ENCODE measurements around the gene RNF152.

The RNF152 gene

DNA sequence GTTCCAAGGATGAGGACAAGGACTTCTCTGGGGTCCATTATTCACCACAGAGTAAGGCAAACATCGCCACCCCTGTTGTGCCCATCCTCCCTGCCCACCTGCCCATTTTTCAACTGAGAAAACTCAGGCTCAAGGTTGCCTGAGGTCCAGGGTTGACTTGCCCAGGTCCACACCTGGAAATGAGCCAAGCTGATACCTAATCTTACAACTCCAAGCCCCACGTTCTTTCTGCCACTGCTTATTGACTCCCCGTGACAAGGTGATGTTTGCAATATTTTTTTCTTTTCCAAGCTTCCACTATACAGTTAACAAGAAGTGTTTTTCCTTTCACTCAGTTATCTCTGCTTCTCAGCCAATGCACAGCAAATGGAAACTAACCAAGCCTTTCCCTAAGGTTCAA is 39.0 kb downstream of the RNF152 start:
- TF ChIP-seq GATA2 (IDR thresholded peaks at IDR 0.05; ENCODE audit: low read depth, low read length) (no peak), GATA3 (IDR thresholded peaks at IDR 0.05; ENCODE audit: low read depth, low read length) (no peak)

DNA sequence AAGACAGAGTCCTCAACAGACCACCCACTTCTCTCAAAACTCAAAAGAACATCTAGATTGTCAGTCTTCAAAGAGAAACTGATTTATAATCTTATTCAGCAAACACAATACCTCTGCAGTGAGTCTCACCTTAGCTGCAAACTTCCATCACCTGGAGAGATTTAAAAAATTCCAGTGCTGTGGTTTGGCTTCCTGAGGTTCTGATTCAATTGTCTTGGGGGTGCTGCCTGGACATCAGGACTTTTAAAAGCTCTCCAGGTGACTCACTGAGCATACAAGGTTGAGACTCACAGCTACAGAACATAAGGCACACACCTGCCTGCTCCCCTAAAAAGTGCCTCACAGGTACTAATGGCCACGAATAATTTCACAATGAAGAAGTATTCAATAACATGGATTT is 40.3 kb downstream of the RNF152 start:
- TF ChIP-seq GATA2 (IDR thresholded peaks at IDR 0.05; ENCODE audit: low read depth, low read length) (no peak), GATA3 (IDR thresholded peaks at IDR 0.05; ENCODE audit: low read depth, low read length) (no peak)

DNA sequence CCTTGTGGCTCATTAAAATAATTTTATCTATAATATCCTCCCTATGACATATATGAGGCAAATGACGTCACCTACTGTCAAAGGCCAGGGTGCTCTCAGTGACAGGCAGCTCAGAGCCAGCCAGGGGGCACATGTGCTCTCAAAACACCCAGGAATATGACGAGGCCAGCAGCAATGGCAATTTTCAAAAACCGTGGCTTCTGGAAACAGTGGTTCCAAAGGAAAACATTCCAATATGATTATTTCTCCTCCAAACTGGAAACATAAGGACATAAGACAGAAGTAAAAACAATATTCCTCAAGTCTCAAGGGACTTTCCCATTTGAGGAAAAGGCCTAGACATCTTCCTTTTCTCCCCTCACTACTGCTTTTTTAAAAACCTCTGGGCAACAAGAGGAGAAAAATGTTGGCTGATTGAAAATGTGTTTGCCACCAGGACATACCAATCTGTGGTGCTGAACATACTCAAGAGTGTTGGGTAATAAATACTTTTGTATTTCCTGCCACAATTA is 40.8 kb downstream of the RNF152 start:
- TF ChIP-seq GATA2 (IDR thresholded peaks at IDR 0.05; ENCODE audit: low read depth, low read length) (no peak), GATA3 (IDR thresholded peaks at IDR 0.05; ENCODE audit: low read depth, low read length) (no peak)

DNA sequence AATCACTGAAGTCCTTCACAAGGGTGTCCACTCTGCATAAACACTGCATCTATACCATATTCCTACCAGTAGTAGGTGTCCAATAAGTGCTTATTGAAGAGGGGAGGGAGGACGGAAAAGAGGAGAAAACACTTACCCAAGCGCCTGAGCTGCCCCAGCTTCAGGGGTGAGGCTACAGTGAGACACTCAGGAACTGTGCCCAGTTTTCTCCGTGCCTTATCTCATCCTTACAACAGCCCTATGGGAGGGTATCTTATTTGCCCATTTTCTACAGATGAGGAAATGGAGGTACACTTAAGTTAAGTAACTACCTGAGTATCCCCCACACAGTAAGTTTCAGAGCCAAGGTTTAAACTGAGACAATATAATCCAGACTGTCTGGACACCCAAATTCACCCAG is 41.5 kb downstream of the RNF152 start:
- TF ChIP-seq GATA2 (IDR thresholded peaks at IDR 0.05; ENCODE audit: low read depth, low read length) (no peak), GATA3 (IDR thresholded peaks at IDR 0.05; ENCODE audit: low read depth, low read length) (no peak)

DNA sequence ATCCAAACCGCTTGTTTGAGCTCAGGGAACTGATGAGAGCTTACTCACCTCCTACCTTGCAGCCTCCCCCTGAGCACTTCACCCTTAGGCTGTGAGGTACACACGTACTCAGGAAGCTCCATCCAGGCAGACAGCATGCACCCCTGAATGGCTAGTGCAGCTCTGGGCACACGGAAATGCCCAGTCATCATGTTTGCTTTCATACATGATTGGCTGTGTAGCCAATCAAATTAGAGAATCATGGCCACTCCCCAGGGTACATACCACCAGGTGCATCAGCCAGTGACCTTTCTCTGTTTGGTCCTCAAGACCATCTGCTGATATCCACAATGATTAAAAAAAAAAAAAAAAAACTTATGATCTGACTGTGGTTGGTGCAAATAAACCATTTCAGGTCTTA is 42.1 kb downstream of the RNF152 start:
- TF ChIP-seq GATA2 (IDR thresholded peaks at IDR 0.05; ENCODE audit: low read depth, low read length) (no peak), GATA3 (IDR thresholded peaks at IDR 0.05; ENCODE audit: low read depth, low read length) (no peak)

DNA sequence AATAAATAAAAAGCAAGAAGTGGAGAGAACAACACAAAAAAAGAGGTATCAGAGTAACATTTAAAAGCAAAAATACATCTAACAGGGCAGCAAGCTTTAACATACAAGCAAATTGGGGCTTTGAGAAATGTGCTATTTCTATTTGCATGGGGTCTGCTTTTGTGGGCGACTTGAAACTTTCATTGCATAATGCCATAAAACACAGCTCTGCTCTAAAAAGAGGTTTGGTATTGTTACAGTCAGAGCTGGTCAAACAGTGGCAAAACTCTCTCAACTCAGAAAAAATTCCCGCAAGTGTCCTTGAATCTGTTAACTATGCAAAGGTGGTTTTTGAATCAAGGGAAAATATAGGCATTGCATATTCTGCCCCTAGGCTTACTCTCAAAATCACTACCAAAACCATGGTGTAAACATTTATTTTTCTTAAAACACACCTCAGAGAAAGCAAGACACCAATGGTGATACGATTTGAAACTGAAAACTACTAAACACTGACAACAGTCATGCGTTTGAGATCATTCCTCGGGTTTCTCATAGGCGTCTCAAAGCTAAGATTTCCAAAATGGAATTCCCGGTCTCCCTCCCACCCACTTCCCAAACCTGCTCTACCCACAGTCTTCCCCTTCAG is 45.5 kb downstream of the RNF152 start:
- TF ChIP-seq GATA2 (IDR thresholded peaks at IDR 0.05; ENCODE audit: low read depth, low read length) (no peak), GATA3 (IDR thresholded peaks at IDR 0.05; ENCODE audit: low read depth, low read length) (no peak)

DNA sequence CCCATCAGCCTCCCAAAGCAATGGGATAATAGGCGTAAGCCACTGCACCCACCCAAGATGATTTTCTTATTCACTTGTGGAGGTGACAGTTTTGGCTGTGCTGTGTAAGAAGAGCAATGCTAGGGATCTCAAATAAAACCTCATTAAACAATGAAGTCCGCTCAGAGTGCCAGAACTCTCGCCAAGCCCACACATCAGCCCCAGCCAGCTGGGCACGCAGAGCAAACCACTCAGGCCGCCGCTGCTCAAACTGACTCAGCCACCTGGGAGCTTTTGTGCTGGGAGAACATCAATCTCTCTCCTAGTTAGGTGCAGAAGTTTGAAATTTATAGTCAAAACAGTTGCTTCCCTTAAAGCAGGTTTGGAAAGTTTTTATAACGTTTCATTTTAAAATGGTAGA is 47.6 kb downstream of the RNF152 start:
- TF ChIP-seq GATA3 (IDR thresholded peaks at IDR 0.05; ENCODE audit: low read depth, low read length) (no peak), GATA2 (IDR thresholded peaks at IDR 0.05; ENCODE audit: low read depth, low read length) (no peak)

DNA sequence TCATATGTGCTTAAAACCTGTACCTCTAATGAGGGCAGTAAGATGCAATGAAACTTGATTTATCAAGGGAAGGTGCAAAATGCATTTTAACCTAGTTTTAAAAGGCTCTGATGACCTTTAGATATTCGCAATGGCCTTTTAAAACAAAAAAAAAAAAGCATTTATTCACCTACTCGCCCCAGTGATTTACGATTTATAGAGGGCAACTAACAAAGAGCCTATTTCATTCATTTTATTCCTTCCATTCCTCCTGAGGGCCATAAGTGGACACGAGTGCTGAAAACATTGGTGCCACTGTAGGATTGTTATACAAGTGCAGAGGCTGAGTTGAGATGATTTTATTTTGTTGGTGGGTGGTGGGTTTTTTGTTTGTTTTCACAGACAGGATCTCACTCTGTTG is 48.1 kb downstream of the RNF152 start:
- TF ChIP-seq GATA3 (IDR thresholded peaks at IDR 0.05; ENCODE audit: low read depth, low read length): no peak
- no peak for TF ChIP-seq GATA2 (IDR thresholded peaks at IDR 0.05; ENCODE audit: low read depth, low read length)

DNA sequence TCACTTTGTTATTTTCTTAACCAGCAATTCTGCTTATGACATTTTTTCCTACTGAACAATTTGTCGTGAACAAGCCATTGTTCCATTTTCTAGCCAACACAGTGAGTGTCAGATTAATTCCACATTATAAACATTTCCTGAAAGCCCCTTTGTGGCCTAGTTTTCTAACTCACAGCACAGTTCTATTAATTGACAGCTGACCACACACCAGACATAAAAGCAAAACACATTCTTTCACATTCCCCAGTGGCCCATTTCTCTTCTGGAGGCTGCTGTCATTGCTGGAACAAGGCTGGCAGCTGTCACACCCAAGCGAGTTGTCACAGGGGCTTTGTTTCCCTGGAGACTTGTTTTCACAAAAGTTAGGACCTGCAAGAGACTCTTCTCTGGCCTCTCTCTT is 50.7 kb downstream of the RNF152 start:
- no peak for TF ChIP-seq GATA2 (IDR thresholded peaks at IDR 0.05; ENCODE audit: low read depth, low read length)
- no peak for TF ChIP-seq GATA3 (IDR thresholded peaks at IDR 0.05; ENCODE audit: low read depth, low read length)

DNA sequence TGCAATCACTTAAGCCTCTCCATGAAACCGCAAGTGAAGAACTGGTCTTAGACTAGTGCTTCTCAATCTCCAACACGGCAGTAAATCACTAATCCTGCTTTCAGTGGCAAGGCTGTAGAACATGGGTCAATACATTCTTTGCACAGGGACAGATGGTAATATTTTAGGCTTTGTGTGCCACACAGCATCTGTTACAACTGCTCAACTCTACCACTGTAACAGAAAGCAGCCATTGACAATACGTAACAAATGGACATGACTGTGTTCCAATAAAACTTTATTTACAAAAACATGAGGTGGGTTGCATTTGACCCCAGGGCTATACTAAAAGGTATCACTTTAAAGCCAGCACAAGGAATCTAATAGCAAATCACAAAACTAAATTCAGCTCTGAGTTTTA is 51.1 kb downstream of the RNF152 start:
- TF ChIP-seq GATA3 (IDR thresholded peaks at IDR 0.05; ENCODE audit: low read depth, low read length): no peak

DNA sequence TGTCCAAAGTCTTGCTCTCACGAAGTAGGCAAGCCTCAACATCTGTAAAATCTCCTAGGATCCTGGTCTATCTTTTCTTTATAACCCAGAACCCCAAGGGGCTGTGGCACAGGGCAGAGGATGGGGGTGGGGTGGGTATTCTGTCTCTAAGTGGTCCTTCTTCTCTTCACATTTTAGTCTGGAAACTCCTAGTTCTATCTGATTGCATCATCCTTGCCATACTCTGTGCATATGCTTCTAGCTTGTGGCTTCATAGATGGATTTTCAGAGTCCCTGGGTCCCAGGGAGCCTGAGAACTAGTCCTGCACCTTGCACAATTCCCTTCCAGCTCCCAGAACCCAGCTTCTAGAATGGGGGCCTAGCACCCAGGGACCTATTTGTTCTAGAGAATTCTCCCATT is 52.5 kb downstream of the RNF152 start:
- TF ChIP-seq GATA2 (IDR thresholded peaks at IDR 0.05; ENCODE audit: low read depth, low read length) (no peak), GATA3 (IDR thresholded peaks at IDR 0.05; ENCODE audit: low read depth, low read length) (no peak)

DNA sequence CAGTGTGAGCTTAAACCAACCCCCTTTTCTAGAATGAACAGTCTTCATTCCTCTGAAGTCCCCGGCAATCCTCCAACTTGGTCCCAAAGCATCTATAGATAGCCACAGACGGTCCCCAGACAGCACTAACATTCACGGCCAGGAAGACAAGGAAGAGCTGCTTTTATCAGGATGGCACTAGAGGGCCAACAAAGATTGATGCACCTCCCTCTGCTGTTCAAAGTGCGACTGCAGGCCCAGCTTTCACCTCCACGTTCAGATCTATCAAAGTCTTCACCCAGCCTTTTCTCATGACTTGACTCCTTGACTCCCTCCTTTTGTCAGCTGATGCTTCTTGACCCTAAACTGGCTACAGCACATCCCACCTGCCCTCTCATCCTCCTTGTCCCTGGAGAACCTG is 54.3 kb downstream of the RNF152 start:
- no peak for TF ChIP-seq GATA3 (IDR thresholded peaks at IDR 0.05; ENCODE audit: low read depth, low read length)
- no peak for TF ChIP-seq GATA2 (IDR thresholded peaks at IDR 0.05; ENCODE audit: low read depth, low read length)

DNA sequence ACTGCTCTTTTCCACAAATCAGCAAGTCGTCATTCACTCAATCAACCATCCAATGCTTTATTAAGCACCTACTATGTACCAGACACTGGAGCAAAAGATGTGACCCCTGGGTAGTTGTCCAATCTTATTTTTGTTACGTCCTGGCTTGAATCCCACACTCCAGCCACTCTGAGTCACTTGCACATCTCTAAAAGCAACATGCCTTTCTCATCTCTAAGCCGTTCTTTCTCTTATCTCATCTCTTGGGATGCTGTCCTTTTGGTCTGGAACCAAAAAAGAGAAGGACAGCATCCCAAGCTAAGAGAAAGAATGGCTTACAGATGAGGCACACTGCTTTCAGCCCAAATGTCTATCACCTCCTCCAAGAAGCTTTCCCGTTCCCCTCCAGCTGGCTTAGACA is 58.8 kb downstream of the RNF152 start:
- TF ChIP-seq GATA2 (IDR thresholded peaks at IDR 0.05; ENCODE audit: low read depth, low read length): peak; percentile 16; the same call in 1 of the 2 replicates
- TF ChIP-seq GATA3 (IDR thresholded peaks at IDR 0.05; ENCODE audit: low read depth, low read length): no peak

DNA sequence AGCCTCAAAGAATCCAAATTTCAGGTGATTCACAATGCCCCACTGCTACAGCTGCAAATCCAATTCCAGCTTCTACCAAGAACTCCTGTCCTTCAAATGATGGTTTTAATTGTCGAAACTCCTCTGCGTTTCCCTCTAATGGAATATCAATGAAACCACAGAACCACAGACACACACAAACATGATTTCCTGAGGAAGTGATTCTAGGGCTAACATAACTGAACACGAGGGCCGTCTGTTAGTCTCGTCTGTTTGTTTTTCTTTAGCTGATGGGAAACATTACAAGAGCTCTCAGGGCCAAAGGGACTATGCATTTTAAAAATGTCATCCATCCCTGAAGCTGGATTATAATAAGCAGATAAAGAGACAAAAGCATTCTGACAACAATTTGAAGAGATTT is 59.4 kb downstream of the RNF152 start:
- TF ChIP-seq GATA2 (IDR thresholded peaks at IDR 0.05; ENCODE audit: low read depth, low read length): no peak
- no peak for TF ChIP-seq GATA3 (IDR thresholded peaks at IDR 0.05; ENCODE audit: low read depth, low read length)

DNA sequence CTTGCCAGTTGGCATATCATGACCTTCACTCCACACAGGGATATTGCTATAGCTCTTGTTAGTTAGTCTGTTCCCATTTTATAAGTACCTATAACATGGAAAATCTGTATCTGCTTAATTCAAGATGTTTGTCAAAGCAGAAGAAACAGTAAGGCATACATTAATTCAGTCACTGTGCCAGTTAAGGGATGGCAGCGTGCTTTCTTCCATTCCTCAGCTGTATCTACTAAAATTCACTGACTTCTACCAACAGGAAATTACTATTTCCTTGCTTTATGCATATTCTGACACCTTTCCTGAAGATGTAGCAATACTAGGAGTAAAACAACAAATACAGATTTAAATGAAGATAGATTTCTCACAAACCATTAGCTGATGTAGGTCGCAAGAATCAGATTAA is 59.9 kb downstream of the RNF152 start:
- no peak for TF ChIP-seq GATA3 (IDR thresholded peaks at IDR 0.05; ENCODE audit: low read depth, low read length)
- no peak for TF ChIP-seq GATA2 (IDR thresholded peaks at IDR 0.05; ENCODE audit: low read depth, low read length)

DNA sequence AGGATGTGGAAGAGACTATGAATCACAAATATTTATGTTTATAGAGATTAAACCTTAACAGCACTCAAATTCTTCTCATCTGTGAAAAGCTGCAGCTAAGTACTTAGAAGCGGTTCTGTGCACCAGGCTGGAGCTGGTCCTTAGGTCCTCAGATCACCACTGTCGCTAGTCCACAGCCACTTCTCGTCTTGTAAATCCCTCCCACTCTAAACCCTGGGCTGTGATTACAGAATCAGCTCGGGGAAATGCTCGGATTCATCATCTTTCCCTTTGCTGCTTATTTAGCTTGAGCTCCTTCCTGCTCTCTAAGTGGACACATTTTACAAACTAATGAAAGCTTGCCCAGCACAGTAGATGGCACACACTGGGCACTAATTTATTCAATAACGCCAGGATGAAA is 61.7 kb downstream of the RNF152 start:
- TF ChIP-seq GATA3 (IDR thresholded peaks at IDR 0.05; ENCODE audit: low read depth, low read length) (no peak), GATA2 (IDR thresholded peaks at IDR 0.05; ENCODE audit: low read depth, low read length) (no peak)

All from SH-SY5Y (cell line).